ENCODE measurements around the gene CRYBG1.

CRYBG1 gene

GRCh38 chr6:106572875-106573585, 212.5 kb downstream of the CRYBG1 start:
- TF ChIP-seq TAF1 (IDR thresholded peaks at IDR 0.05; ENCODE audit: borderline replicate concordance, insufficient read depth, low read length) (no peak), FOXP2 (optimal IDR thresholded peaks at IDR 0.05; ENCODE audit: borderline replicate concordance, extremely low read depth, extremely low read length, insufficient read depth) (no peak), POLR2AphosphoS5 (IDR thresholded peaks at IDR 0.05; ENCODE audit: low read depth, low read length) (no peak)
- TF ChIP-seq, protein P1, sequence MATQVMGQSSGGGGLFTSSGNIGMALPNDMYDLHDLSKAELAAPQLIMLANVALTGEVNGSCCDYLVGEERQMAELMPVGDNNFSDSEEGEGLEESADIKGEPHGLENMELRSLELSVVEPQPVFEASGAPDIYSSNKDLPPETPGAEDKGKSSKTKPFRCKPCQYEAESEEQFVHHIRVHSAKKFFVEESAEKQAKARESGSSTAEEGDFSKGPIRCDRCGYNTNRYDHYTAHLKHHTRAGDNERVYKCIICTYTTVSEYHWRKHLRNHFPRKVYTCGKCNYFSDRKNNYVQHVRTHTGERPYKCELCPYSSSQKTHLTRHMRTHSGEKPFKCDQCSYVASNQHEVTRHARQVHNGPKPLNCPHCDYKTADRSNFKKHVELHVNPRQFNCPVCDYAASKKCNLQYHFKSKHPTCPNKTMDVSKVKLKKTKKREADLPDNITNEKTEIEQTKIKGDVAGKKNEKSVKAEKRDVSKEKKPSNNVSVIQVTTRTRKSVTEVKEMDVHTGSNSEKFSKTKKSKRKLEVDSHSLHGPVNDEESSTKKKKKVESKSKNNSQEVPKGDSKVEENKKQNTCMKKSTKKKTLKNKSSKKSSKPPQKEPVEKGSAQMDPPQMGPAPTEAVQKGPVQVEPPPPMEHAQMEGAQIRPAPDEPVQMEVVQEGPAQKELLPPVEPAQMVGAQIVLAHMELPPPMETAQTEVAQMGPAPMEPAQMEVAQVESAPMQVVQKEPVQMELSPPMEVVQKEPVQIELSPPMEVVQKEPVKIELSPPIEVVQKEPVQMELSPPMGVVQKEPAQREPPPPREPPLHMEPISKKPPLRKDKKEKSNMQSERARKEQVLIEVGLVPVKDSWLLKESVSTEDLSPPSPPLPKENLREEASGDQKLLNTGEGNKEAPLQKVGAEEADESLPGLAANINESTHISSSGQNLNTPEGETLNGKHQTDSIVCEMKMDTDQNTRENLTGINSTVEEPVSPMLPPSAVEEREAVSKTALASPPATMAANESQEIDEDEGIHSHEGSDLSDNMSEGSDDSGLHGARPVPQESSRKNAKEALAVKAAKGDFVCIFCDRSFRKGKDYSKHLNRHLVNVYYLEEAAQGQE (IDR thresholded peaks at IDR 0.05; ENCODE audit: insufficient read depth in 1 of 2, low read depth in 2 of 2, low read length in 2 of 2) = no peak

DNA sequence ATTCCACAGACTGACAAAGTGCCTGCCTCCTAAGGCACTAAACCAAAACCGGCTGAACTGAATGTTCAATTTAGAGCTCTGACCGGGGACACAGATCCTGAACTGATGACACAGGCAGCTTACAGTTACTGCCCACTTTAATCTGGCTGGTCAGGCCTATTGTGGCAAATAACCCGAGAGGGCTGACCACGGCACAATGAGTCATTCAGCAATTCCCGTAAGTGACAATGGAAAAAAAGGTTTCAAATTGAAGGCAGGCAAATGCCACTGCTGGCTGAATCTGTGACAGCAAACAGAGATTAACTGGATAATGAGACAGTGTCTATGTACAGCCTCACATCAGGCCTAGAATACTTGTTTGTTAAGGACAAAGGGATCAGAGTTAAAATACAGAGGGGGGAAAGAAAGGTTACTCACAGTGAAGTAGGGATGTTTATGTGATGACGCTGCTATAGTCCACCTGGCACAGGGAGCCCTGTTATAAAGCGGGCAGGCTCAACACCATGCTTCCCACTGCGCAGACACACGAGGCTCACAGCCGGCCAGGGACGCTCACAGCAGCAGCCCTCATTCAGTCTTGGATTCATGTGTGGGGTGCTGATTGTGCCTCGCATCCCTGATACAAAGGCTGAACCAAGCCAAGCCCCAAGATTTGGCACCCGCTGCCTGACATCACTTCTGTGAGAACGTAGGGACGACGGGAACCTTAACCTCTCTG, 214.4 kb downstream of the CRYBG1 start:
- TF ChIP-seq, protein P1 (IDR thresholded peaks at IDR 0.05; ENCODE audit: insufficient read depth in 1 of 2, low read depth in 2 of 2, low read length in 2 of 2) = no peak
- TF ChIP-seq TAF1 (IDR thresholded peaks at IDR 0.05; ENCODE audit: borderline replicate concordance, insufficient read depth, low read length) (no peak), FOXP2 (optimal IDR thresholded peaks at IDR 0.05; ENCODE audit: borderline replicate concordance, extremely low read depth, extremely low read length, insufficient read depth) (no peak), SIN3A (IDR thresholded peaks at IDR 0.05; ENCODE audit: borderline replicate concordance, insufficient read depth, low read length) (no peak), POLR2AphosphoS5 (IDR thresholded peaks at IDR 0.05; ENCODE audit: low read depth, low read length) (no peak)

DNA sequence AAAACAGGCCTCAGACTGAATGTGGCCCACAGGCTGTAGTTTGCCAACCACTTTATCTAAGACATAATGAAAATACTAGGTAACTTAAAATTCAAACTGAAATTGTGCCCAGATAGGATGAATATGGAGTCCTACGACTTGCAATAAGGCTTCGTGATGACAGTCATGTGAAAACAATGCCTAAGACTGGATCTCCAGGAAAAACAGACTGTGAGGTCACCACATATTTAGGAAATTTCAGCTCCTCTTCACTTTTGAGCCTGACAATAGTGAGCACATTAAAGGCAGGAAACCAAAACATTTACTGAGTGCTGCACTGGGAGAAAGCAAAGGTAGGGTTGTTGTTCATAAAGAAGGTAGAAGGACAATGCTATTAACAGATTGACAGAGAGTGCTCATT, 218.8 kb downstream of the CRYBG1 start:
- TF ChIP-seq POLR2AphosphoS5 (IDR thresholded peaks at IDR 0.05; ENCODE audit: low read depth, low read length) (no peak), SIN3A (IDR thresholded peaks at IDR 0.05; ENCODE audit: borderline replicate concordance, insufficient read depth, low read length) (no peak), FOXP2 (optimal IDR thresholded peaks at IDR 0.05; ENCODE audit: borderline replicate concordance, extremely low read depth, extremely low read length, insufficient read depth) (no peak), TAF1 (IDR thresholded peaks at IDR 0.05; ENCODE audit: borderline replicate concordance, insufficient read depth, low read length) (no peak)
- TF ChIP-seq, protein P1 (IDR thresholded peaks at IDR 0.05; ENCODE audit: insufficient read depth in 1 of 2, low read depth in 2 of 2, low read length in 2 of 2) = no peak

GRCh38 chr6:106581468-106581867, 221.0 kb downstream of the CRYBG1 start:
- TF ChIP-seq FOXP2 (optimal IDR thresholded peaks at IDR 0.05; ENCODE audit: borderline replicate concordance, extremely low read depth, extremely low read length, insufficient read depth) (no peak), SIN3A (IDR thresholded peaks at IDR 0.05; ENCODE audit: borderline replicate concordance, insufficient read depth, low read length) (no peak)

- TF ChIP-seq, protein P1 (IDR thresholded peaks at IDR 0.05; ENCODE audit: insufficient read depth in 1 of 2, low read depth in 2 of 2, low read length in 2 of 2) = no peak
- TF ChIP-seq SIN3A (IDR thresholded peaks at IDR 0.05; ENCODE audit: borderline replicate concordance, insufficient read depth, low read length) (no peak), POLR2AphosphoS5 (IDR thresholded peaks at IDR 0.05; ENCODE audit: low read depth, low read length) (no peak), TAF1 (IDR thresholded peaks at IDR 0.05; ENCODE audit: borderline replicate concordance, insufficient read depth, low read length) (no peak), FOXP2 (optimal IDR thresholded peaks at IDR 0.05; ENCODE audit: borderline replicate concordance, extremely low read depth, extremely low read length, insufficient read depth) (no peak)
Measured at GRCh38 chr6:106586815-106587415, 226.4 kb downstream of the CRYBG1 start.
